Measurements from ENCODE around the gene IER3.
A peak's percentile ranks its signal among the peaks of the same experiment; 100 is the strongest.

Gene IER3, protein sequence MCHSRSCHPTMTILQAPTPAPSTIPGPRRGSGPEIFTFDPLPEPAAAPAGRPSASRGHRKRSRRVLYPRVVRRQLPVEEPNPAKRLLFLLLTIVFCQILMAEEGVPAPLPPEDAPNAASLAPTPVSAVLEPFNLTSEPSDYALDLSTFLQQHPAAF

GRCh38 chr6:30744054-30744805, at the start of gene IER3:
Gene IER3, minus strand, starts transcription at chr6:30744547. Its CDS starts 29 bp downstream, at chr6:30744518.
- DNase-seq (ENCODE audit: low read depth, low spot score), result no peak

DNA sequence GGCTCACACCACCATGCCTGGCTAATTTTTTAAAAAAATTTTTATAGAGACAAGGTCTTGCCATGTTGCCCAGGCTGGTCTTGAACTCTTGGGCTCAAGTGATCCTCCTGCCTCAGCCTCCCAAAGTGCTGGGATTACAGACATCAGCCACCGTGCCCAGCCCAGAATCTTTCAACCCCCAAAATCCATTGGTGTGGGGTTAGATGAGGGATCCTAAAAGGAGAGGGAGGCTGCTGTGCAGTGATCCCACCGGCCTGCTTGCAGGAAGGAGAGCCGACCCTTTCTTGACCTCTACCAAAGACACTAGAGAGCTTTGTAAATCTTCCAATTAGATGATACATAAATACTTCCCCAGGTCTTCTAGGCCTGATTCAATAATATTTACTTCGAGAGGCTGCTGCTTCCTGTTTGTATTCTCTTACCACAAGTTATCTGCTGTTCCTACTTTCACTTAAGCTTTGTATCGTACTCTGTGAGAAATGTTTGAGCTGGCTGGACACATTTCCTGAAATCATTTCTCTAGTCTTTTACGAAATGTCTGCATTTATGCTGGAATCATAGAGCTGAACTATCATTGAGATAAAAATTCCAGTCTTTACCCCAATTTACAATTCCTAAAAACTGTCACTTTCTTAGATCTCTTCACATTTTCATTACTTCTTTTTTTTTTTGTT, 49.3 kb upstream of the IER3 start:
- DNase-seq (ENCODE audit: low read depth, low spot score), result no peak

GRCh38 chr6:30792786-30793185, 48.4 kb upstream of the IER3 start:
- DNase-seq (ENCODE audit: low read depth, low spot score), result no peak

DNA sequence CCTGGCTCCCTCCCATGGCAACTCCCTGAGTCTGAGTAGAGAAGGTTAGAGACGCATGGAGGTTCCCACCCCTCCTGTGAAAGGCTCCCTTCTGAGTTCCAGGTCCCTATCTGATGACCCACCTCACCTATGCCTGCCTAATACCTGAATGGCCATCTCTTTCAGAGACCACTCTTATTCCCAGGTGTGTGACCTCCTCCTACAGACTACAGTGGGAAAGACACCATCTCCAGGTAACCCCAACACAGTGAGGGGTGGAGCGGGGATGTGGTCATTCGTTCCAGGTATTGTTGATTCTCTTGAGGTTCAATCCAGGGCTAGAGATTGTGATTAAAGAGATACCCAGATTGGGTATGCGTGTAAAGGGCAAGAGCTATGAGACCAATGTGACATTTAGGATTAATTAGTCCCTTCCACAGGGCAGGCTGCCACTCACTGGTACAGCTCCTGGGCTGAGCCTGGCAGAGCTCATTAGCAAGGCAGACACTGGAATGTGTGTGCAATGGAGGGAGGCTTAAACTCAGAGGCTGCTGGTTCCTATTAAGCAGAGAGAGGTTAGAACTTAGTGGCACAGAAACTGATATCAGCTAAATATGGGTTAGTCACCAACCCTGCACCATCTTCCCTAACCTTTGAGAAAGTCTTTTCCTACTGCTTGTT, 46.5 kb upstream of the IER3 start:
- DNase-seq (ENCODE audit: low read depth, low spot score), result peak; percentile 47

DNA sequence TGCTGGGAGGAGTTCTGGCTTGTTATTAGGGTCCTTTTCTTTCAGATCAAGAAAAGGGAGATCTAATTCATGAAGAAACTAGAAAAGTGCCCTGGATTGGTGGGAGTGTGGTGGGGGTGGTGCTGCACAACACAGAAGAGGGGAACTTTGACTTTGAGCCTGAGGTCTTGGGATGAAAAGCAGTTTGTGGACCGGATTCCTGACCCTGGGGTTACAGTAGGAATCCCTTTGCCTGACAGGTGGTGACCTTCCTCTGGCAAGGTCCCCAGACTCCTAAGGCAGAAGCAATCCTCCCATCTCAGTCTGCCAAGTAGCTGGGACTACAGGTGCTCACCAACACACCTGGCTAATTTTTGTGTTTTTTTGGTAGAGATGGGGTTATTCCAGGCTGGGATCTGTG, 45.3 kb upstream of the IER3 start:
- no peak for DNase-seq (ENCODE audit: low read depth, low spot score)

- DNase-seq (ENCODE audit: low read depth, low spot score), result no peak
Observed at GRCh38 chr6:30787954-30788353, 43.6 kb upstream of the IER3 start.

DNA sequence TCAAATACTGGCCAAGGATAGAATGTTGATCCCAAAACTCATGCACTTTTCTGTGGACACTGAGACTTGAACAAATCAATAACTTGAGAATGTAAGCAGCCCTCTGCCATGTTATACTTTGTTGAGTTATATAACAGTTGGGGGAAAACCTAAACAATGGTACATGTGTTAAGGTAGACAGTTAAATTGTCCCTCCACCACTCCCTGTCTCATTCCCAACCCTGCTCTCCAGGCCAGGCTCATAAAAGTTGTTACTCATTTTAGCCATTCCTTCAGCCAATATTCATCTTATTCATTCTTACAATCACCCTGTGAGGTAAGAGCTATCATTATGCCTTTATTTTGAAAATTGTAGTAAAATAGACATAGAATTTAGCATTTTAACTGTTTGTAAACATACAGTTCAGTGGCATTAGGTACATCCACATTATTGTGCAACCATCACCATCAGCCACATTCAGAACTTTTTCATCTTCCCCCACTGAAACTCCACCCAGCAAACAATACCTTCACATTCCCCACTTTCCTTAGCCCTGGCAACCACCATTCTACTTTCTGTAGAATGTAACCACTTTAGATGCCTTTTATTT, 38.2 kb upstream of the IER3 start:
- DNase-seq (ENCODE audit: low read depth, low spot score), result no peak

GRCh38 chr6:30781743-30782424, 37.5 kb upstream of the IER3 start:
- no peak for DNase-seq (ENCODE audit: low read depth, low spot score)

DNA sequence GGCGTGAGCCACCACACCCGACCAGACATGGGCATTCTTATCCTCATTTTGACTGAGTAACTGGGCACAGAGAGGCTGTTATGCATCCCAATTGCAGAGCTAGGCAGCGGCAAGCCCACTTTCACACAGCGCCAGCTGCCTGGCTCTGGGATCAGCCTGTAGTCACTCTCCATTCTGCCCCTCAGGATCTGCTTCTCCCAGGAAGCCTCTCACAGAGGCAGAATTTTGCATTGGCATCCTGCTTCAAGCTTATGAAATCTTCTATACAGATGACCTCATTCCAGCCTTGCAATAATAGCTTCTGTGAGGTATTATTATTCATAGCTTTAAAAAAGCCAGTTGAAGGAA, 37.0 kb upstream of the IER3 start:
- no peak for DNase-seq (ENCODE audit: low read depth, low spot score)

DNA sequence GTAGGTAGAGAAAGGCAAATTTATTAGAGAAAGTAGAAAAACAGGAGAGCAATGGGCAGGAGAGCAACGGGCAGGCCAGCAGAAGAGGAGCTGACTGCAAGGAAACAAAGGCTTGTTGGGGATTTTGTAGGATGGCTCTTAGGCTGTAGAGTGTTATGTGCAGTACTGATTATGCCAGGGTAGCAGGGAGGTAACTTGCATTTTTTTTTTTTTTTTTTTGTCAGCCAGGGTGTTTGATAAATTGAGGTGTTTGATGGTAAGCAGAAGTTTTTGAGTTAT, 36.2 kb upstream of the IER3 start:
- DNase-seq (ENCODE audit: low read depth, low spot score), result no peak

- no peak for DNase-seq (ENCODE audit: low read depth, low spot score)
Observed at GRCh38 chr6:30779850-30780641, 35.7 kb upstream of the IER3 start.

DNA sequence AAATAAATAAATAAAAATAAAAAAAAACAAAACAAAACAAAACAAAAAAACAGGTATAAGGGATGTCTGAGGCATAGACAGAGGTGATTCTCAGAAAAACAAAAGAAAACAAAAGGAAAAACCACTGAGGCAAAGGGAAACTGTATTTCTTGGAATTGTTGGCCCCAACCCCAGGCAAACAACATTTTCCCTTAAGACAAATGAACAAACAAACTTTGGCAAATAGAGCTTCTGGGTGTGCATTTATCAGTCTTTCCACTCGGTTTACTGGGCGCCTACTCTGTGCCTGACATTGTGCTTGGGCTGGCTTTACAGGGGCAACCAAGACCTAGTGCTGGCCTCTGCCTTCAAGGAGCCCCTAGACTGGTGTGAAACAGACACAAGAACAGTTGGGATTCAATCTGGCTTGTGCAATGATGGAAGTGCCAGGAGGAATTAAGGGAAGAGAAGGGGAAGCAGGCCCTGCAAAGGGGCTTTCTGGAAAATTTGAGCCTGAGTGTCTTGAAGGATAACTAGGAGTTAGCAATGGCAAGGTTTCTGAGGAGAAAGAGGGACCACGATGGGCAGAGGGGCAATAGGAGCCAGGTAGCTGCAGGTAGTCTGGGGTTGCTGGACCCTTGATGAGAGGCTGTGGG, 33.8 kb upstream of the IER3 start:
- no peak for DNase-seq (ENCODE audit: low read depth, low spot score)

DNA sequence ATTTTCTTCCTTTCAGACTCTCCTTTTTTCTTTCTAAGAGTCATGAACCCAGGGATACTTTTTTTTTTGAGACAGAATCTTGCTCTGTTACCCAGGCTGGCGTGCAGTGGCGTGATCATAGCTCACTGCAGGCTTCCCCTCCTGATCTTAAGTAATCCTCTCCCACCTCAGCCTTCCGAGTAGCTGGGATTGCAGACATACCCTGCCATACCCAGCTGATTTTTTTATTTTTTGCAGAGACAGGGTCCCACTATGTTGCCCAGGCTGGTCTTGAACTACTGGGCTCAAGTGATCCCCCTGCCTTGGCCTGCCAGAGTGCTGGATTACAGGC, 32.8 kb upstream of the IER3 start:
- no peak for DNase-seq (ENCODE audit: low read depth, low spot score)

- no peak for DNase-seq (ENCODE audit: low read depth, low spot score)
Observed at GRCh38 chr6:30776390-30777154, 32.2 kb upstream of the IER3 start.

DNA sequence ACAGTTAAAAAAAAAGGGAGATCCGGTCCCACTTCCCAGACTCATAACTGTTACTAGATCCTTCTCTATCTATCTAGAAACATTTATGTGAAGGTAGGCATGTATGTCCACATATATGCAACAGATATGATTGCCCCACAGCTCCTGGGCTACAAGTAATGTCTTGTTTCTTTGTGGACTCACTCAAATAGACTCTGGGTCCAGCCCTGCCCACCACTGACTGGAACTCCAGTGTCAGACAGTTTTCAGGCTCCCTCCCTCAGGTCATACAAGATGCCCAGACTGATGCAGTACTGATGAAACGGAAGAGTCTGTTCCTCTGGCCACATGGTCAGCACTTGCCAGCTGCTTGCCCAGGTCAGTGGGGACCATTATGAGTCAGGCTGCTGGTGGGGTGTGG, 30.8 kb upstream of the IER3 start:
- DNase-seq (ENCODE audit: low read depth, low spot score), result no peak

DNA sequence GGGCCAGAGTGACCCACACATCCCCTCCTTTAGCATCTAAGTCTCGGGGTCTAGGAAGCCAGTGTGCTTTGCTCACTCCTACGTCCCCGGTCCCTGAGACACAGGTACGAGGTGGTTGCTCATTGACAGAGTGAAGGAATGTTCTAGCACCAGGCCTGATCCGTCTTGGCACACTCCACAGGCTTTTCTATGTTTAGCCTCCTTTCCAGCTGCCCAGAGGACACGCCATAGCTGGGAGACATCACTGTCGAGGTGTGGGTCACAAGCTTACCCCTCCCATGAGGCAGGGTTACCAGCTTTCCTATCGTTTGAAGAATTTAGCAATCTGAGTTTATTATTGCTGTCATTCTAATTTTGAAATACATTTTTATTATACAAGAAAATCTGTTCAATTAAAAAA, 30.4 kb upstream of the IER3 start:
- DNase-seq (ENCODE audit: low read depth, low spot score), result no peak

- DNase-seq (ENCODE audit: low read depth, low spot score), result no peak
Observed at GRCh38 chr6:30770592-30770991, 26.2 kb upstream of the IER3 start.

DNA sequence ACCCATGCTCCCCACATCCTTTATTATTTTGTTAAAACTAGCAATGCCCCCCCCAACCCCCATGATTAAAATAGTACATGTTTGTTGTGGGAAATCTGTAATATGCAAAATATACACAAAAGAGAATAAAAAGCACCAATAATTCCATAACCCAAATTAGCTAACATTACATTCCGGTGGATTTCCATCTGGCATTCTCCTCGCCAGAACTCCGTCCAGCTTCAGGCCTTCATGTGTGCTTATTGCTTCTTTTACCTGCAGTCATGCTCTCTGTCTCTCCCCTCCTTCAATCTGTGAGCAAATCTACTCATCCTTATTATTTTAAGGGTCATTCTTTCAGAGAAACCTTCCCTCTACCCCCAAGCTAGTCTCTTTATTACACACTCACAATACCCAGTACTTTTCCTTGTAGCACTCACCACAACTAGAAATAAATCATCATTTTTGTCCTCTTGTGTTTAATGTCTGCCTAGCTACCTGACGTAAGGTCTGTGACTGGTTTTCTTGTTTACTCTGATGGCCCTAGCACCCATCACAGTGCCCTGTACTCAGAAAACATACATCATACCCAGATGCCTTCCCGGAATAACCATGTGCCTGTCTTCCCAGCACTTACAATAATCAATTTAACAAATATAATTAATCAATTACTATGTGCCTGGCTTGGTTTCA, 25.6 kb upstream of the IER3 start:
- no peak for DNase-seq (ENCODE audit: low read depth, low spot score)

DNA sequence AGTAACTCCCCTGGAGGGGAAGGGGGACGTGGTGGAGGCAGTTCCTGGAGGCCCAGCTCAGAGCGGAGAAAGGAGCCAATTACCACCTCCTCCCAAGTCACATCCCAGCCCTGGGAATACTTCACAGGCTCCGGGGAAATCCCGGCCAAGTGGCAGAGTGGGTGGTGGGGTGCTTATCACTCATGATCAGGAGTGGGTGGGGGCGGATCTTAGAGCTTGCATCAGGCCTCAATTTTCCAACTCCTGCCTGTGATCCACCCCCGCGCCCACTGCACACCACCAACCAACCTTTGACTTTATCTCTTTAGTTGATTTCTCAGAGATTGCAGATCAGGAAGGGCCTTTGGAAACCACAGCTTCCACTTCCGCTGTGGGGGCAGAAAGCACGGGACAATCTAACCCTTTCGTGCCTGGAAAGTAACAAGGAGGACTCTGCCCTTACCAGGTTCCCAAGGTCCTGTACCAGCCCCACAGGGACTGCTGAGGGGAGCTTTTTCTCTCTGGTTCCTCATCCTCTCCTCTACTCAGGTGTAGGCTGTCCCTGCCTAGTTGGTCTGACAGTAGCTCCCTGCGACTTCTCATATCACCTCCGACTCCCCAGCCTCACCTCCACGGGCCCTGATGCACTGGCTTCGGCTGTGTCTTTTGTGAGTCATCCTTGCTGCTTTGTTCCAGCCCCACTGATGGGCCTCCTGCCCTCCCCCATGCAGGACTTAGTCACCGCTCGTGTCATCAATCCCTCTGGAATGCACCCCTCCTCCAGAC, 24.9 kb upstream of the IER3 start:
- DNase-seq (ENCODE audit: low read depth, low spot score), result no peak
